ENCODE measurements around the gene CTNNA1. TPM values are rescaled to one million over a fixed set of nuclear protein-coding genes. Genes with fewer than 3 reads are reported as not detected.

CTNNA1 gene
- polyA plus RNA-seq, 3 donors: 56.6 to 84.5 (median 66.2) TPM

DNA sequence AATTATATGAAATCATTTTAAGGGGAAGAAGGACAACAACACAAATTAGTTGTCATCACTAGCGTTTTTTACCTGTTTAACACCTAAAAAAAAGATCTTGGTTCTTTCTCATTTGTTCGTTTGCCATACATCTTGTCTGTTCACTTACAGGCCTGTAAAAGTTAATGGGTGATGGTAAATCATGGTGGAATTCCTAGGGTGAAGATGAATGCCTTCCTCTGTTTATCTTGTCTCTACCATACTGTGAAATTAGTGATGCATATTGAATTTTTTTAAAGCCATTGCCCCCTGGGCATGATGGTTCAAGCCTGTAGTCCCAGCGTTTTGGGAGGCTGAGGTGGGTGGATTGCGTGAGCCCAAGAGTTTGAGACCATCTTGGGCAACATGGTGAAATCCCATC lies 75.3 kb downstream of the CTNNA1 start:
- Mint-ChIP-seq H3K27ac (peak overlapping the region in 1 of 7 donors; percentile 40), H3K4me1 (no peaks in the 10 kb centered on the region), H3K9me3 (peaks cover 0 to 2% (median 0%) of the 10 kb centered on the region in 7 donors), H3K4me3 (peak overlapping the region in 1 of 2 donors; percentile 17), H3K36me3 (peaks cover 60 to 69% of the 10 kb centered on the region in 2 donors), H3K27me3 (ENCODE audit: low read depth in 3 of 3) (peaks cover 0 to 5% (median 0%) of the 10 kb centered on the region in 3 donors)
- no peak overlapping the region for H3K9ac ChIP-seq (ENCODE audit: insufficient read depth, low read length, poor library complexity, severe bottlenecking)
- no peak overlapping the region for H3K27ac ChIP-seq (ENCODE audit: low read depth in 1 of 2, low read length in 2 of 2)
- intact Hi-C loops (cut with micrococcal nuclease): no loop called here
- no peak overlapping the region for H3K4me2 ChIP-seq (replicated peaks; ENCODE audit: extremely low read depth, low read length, poor library complexity, severe bottlenecking)
- H3K9me3 ChIP-seq (replicated peaks in 1 of 2; ENCODE audit: control insufficient read depth in 1 of 2, insufficient read depth in 1 of 2, low read length in 2 of 2): no peaks in the 10 kb centered on the region
- no peak overlapping the region for H2AFZ ChIP-seq (ENCODE audit: insufficient read depth, low read depth, low read length, poor library complexity, severe bottlenecking)
- H4K20me1 ChIP-seq (ENCODE audit: insufficient read depth, low read length): peaks cover 42% of the 10 kb centered on the region
- TF ChIP-seq, protein P1, sequence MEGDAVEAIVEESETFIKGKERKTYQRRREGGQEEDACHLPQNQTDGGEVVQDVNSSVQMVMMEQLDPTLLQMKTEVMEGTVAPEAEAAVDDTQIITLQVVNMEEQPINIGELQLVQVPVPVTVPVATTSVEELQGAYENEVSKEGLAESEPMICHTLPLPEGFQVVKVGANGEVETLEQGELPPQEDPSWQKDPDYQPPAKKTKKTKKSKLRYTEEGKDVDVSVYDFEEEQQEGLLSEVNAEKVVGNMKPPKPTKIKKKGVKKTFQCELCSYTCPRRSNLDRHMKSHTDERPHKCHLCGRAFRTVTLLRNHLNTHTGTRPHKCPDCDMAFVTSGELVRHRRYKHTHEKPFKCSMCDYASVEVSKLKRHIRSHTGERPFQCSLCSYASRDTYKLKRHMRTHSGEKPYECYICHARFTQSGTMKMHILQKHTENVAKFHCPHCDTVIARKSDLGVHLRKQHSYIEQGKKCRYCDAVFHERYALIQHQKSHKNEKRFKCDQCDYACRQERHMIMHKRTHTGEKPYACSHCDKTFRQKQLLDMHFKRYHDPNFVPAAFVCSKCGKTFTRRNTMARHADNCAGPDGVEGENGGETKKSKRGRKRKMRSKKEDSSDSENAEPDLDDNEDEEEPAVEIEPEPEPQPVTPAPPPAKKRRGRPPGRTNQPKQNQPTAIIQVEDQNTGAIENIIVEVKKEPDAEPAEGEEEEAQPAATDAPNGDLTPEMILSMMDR (IDR thresholded peaks at IDR 0.05): no peak
- H3K27me3 ChIP-seq (ENCODE audit: control insufficient read depth in 2 of 2, insufficient read depth in 2 of 2, low read length in 2 of 2): no peaks in the 10 kb centered on the region
- H3K4me1 ChIP-seq (ENCODE audit: control insufficient read depth in 1 of 2, insufficient read depth in 2 of 2, low read length in 2 of 2): no peaks in the 10 kb centered on the region
- DNase-seq: no peak
- H3K79me2 ChIP-seq (ENCODE audit: insufficient read depth, low read length): no peaks in the 10 kb centered on the region
- H3K4me3 ChIP-seq (replicated peaks in 1 of 3; ENCODE audit: low read depth in 2 of 3, low read length in 3 of 3): no peak overlapping the region
- H3K36me3 ChIP-seq (replicated peaks in 1 of 2; ENCODE audit: control insufficient read depth in 1 of 2, insufficient read depth in 2 of 2, low read length in 2 of 2): peaks cover 39 to 77% of the 10 kb centered on the region in 2 donors
- WGBS (ENCODE audit: insufficient coverage): 100% methylated on average over 1 of the region's 4 CpGs

DNA sequence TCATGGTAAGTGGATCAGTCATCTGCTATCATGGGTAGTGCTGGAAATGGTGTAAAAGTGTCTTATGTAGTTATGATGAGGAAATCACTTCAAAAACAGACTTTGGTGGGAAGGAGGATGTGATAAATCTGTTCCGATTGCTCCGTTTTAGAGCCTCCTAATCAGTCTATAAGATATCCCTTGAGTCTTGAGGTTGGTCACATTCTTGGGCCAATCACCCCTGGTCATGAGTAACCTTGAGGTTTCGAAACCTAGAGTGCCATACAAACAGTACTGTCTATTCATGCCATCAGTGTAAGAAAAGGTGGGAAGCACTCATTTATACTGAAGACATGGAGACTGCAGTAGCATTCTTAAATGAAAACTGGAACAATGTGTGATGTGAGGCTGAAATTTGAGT lies 76.1 kb downstream of the CTNNA1 start:
- H3K4me2 ChIP-seq (replicated peaks; ENCODE audit: extremely low read depth, low read length, poor library complexity, severe bottlenecking): no peak overlapping the region
- H3K4me3 ChIP-seq (replicated peaks in 1 of 3; ENCODE audit: low read depth in 2 of 3, low read length in 3 of 3): no peak overlapping the region
- no peak overlapping the region for H2AFZ ChIP-seq (ENCODE audit: insufficient read depth, low read depth, low read length, poor library complexity, severe bottlenecking)
- no peak overlapping the region for H3K27ac Mint-ChIP-seq
- peaks cover 0 to 2% (median 0%) of the 10 kb centered on the region in 7 donors for H3K9me3 Mint-ChIP-seq
- WGBS (ENCODE audit: insufficient coverage): no CpG with 5 or more reads among the region's 3 CpGs
- TF ChIP-seq, protein P1 (IDR thresholded peaks at IDR 0.05): no peak
- no peak for DNase-seq
- peaks cover 46% of the 10 kb centered on the region for H4K20me1 ChIP-seq (ENCODE audit: insufficient read depth, low read length)
- no peak overlapping the region for H3K27ac ChIP-seq (ENCODE audit: low read depth in 1 of 2, low read length in 2 of 2)
- H3K4me1 Mint-ChIP-seq: no peaks in the 10 kb centered on the region
- H3K27me3 ChIP-seq (ENCODE audit: control insufficient read depth in 2 of 2, insufficient read depth in 2 of 2, low read length in 2 of 2): no peaks in the 10 kb centered on the region
- H3K79me2 ChIP-seq (ENCODE audit: insufficient read depth, low read length): no peaks in the 10 kb centered on the region
- no peaks in the 10 kb centered on the region for H3K4me1 ChIP-seq (ENCODE audit: control insufficient read depth in 1 of 2, insufficient read depth in 2 of 2, low read length in 2 of 2)
- H3K9ac ChIP-seq (ENCODE audit: insufficient read depth, low read length, poor library complexity, severe bottlenecking): no peak overlapping the region
- intact Hi-C loops (cut with micrococcal nuclease): no loop called here
- peaks cover 0 to 5% (median 0%) of the 10 kb centered on the region in 3 donors for H3K27me3 Mint-ChIP-seq (ENCODE audit: low read depth in 3 of 3)
- peaks cover 59 to 69% of the 10 kb centered on the region in 2 donors for H3K36me3 Mint-ChIP-seq
- no peaks in the 10 kb centered on the region for H3K9me3 ChIP-seq (replicated peaks in 1 of 2; ENCODE audit: control insufficient read depth in 1 of 2, insufficient read depth in 1 of 2, low read length in 2 of 2)
- no peak overlapping the region for H3K4me3 Mint-ChIP-seq
- H3K36me3 ChIP-seq (replicated peaks in 1 of 2; ENCODE audit: control insufficient read depth in 1 of 2, insufficient read depth in 2 of 2, low read length in 2 of 2): peaks cover 39 to 76% of the 10 kb centered on the region in 2 donors

Data from CD14-positive monocyte (primary cell).